ENCODE measurements around the gene ABLIM1. TPM values are rescaled to one million over a fixed set of nuclear protein-coding genes. Genes with fewer than 3 reads are reported as not detected.

The ABLIM1 gene
- total RNA-seq, 1 experiment from 2014 or later, result 1.5 TPM

DNA sequence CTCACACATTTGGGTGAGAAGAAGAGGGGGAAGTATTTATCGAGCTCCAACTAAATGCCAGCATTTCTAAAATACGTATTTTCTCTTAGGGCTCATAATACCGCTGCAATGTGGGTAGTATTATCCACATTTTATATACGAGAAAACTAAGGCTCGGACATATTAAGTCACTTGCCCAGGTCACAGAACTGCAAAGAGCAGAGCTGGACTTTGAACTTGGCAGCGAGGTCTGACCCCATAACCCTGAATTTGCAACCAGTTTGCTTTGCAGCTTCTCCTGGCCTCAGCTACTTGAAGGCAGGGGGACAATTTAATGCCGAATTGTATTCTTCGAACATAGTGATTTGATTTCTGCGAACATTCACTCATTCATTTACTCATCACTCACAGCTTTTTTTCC is 7.2 kb downstream of the ABLIM1 start:
- DNase-seq (ENCODE audit: low spot score), result no peak
- in situ Hi-C loops (cut with HindIII; ENCODE audit: low sequenced_read_pairs), result no loop called here

DNA sequence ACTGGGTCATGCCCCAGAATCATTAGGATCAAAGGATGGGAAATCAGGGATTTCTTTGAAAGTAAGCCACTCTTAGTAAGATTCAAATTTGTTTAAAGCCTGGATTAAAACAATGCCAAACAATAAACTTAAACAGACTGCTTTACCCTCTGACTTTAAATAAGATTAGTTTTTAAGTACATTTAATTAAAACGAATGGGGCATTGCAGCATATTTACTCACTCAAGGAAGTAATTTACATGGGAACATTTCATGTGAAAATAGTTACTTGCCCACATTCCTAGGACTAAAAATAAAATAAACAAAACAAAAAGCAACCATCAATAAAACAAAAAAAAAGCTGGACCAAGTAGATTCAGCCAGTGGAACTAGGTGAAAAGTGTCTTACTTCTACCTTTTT is 7.8 kb downstream of the ABLIM1 start:
- no peak for DNase-seq (ENCODE audit: low spot score)
- in situ Hi-C loops (cut with HindIII; ENCODE audit: low sequenced_read_pairs), result no loop called here

DNA sequence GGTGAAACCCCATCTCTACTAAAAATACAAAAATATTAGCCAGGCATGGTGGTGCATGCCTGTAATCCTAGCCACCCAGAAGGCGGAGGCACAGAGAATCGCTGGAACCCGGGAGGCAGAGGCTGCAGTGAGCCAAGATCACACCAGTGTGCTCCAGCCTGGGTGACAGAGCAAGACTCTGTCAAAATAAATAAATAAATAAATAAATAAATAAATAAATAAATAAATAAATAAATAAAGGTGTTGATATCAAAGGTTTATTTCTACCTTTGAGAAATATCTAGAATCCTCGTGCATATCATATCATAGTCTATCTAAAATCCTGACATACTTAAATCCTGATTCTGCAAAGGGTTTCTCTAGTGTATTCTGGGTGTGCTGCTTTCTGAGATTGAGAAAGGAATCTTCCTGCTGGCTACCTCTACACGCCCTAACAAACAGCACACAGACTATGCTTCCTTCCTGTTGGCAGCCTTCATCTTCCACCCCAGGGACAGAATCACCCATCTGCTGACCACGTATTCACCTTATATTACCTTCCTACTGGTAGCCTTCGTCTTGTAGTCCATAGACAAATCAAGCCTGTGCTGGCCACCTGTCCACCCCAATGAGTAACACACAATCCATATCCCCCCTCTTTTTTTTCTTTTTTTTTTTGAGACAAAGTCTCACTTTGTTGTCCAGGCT is 8.7 kb downstream of the ABLIM1 start:
- peak; percentile 95 for DNase-seq (ENCODE audit: low spot score)
- in situ Hi-C loops (cut with HindIII; ENCODE audit: low sequenced_read_pairs), result no loop called here

DNA sequence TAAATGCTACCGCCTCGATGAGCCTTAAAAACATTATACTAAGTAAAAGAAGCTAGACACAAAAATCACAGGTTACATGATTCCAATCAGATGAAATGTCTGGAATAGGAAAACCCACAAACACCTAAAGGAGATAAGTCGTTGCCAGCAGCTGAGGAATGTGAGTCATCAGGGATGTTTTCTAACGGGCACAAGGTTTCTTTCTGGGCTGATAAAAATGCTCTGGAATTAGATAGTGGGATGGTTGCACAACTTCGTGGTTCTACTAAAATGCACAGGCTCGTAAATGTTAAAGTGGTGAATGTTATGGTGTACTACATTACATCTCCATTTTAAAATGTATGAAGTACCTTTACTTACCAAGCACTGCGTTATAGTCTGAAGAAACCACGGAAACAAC is 9.7 kb downstream of the ABLIM1 start:
- no peak for DNase-seq (ENCODE audit: low spot score)

DNA sequence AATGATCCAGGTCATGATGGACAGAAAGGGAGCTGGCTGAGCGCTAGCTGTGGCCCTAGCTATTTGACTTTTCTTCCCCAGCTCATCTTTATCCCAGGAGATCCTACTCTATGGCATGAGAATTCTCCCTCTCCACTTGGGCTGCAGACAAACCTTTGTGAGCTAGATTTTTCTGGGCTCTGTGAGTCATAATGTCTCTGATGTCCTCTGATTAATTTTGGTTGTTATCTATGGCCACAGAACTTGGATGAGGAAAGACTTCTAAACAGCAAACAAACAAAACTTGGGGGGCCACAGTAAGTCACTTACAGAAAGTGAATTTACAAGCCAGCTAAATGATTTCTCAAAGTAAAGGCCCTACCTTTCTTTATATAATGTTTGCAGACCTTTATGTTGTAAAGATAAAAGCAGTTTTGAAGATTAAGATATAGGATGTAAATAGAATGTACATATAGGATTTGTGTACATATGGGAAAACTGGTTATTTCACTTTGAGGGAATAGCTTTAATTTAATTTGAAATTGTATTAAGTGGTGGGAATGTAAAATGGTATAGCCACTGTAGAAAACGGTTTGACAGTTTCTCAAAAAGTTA is 10.4 kb downstream of the ABLIM1 start:
- in situ Hi-C loops (cut with HindIII; ENCODE audit: low sequenced_read_pairs), result no loop called here
- no peak for DNase-seq (ENCODE audit: low spot score)

More for the DNA sequence above, 9.7 kb downstream of the ABLIM1 start:
- in situ Hi-C loops (cut with HindIII; ENCODE audit: low sequenced_read_pairs), result no loop called here

DNA sequence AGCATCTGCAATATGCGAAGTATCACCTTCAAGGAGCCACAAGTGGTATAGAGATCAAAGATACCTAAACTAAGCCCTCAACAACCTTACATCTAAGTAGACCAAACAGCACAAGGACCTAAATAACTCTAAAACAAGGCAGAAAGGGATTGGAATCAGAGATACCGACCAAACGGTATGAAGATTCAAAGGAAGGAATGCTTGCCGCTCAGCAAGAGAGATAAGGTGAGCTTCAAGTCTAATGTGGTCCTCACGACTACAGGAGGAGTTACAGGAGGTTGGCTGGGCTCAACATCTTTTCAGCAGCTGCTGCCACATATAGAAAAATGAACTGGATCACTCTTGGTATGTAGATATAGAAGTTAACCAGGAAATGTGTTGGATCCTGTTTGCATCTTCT is 11.6 kb downstream of the ABLIM1 start:
- in situ Hi-C loops (cut with HindIII; ENCODE audit: low sequenced_read_pairs), result no loop called here
- DNase-seq (ENCODE audit: low spot score), result no peak

DNA sequence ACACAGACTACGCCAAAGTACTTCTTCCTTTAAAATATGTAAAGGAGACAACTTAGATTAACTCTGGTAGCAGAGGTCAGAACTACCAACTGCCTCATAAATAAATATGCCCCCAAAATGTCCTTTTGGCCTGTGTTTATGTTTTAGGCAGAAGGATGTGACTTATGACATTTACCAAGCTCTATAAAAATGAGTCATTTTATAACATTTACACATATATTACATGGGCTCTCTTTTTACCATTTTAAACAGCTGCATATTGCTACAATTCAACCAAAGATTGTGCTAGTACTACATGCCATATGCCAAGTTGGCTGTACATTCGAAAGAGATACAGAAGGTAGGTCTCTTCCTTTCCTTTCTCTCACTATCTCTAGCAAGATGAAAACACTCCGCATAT is 12.4 kb downstream of the ABLIM1 start:
- in situ Hi-C loops (cut with HindIII; ENCODE audit: low sequenced_read_pairs), result no loop called here
- peak; percentile 41 for DNase-seq (ENCODE audit: low spot score)

DNA sequence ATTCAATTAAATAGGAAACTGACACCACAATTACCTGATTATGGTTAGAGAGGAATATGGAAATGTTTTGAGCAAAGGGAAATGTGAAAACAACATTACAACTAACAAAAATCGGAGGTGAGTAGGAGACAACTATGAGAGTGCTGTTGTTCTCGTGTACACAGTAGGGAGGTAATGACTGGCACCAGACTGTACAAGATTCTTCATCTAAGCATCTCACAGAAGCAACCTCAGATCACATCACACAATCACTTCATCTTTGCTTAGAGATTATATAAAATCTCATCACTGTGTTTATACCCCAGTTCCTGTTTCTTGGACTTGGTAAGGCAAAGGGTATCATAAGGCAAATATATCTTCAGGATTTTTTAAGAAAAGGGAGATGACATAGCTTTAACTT is 14.9 kb downstream of the ABLIM1 start:
- in situ Hi-C loops (cut with HindIII; ENCODE audit: low sequenced_read_pairs), result no loop called here
- DNase-seq (ENCODE audit: low spot score), result no peak

DNA sequence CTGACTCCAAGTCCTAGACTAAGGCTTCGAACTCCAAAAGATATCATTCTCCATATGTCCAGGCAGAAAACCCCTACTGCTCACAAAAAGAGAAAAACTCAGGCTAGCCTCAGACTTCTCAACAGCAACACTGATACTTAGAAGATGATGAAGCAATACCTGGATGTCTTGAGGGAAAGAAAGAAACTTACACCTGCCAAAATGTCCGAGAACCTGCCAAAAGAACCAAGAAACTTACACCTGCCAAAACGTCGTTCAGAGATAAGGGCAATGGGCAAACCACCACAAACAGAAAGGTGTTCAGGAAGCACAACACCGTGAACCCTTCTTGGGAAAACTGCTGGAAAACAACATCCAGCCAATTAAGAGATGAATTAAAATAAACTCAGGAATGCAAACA is 15.3 kb downstream of the ABLIM1 start:
- in situ Hi-C loops (cut with HindIII; ENCODE audit: low sequenced_read_pairs), result no loop called here
- no peak for DNase-seq (ENCODE audit: low spot score)

DNA sequence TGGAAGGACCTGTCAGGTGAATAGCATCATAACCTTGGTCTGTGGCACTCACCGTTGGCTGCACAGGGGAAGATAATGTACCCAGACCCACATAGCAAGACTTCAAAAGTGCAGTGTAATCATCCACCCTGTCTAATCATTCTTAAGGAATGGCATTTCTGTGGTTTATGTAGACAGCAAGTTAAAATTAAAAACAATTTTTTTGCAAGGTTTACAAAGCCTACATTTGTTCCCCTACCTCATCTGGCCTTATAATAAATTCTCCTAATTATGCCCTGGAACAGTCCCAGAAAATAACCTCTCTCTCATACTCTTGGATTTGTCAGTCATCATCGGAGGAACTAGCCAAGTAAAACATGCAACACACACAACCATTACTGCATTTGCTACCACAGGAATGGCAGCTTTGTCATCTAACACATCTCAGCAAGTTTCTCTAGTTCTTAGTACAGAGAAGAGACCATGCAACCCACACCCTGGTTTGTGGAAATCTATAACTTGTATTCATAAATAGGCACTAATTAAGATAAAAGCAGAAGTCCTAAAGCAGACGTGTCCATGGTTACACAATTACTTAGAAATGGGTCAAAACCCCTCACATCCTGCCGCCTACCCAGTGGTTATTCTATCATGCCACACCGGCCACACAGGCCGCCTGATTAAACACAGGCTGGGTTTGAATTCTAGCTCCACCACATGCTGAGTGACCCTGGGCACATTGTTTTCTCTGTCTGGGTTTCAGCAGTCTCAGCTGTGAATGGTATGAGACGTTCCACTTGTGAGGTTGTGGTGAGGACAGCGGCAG is 19.1 kb downstream of the ABLIM1 start:
- DNase-seq (ENCODE audit: low spot score), result peak; percentile 47
- in situ Hi-C loops (cut with HindIII; ENCODE audit: low sequenced_read_pairs), result no loop called here

DNA sequence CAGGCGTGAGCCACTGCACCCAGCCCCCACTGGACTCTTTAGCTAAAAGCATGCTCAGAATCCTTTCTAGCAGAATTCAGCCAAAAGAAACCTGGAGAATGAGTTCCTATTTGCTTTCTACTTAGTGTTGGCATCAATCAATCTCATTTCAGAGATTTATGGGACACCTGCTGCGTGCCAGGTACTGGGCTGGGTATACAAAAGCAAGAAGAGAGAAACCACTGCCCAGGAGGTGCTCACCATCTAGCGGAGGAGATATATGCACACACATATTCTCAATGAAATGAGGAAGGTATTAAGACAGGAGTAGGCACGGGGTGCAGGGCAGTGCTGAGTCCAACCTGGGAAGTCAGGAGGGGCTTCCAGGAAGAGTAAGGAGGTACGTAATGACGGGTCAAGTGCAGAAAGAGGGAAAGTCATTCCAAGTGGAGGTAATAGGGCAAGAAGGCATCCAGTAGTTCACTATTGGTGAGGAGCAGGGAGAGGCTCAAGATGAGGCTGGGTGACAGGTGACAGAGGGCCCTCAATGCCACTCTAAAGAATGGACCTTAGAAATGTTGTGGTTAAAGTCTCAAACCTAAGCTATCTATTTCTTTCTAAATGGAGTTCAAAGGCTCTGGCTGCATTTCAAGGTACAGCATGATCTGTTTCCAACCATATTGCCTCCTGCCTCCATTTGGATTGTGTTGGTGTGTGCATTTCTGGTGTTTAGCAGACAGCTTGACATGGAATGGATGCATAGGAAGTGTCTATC is 22.1 kb downstream of the ABLIM1 start:
- in situ Hi-C loops (cut with HindIII; ENCODE audit: low sequenced_read_pairs), result no loop called here
- no peak for DNase-seq (ENCODE audit: low spot score)

DNA sequence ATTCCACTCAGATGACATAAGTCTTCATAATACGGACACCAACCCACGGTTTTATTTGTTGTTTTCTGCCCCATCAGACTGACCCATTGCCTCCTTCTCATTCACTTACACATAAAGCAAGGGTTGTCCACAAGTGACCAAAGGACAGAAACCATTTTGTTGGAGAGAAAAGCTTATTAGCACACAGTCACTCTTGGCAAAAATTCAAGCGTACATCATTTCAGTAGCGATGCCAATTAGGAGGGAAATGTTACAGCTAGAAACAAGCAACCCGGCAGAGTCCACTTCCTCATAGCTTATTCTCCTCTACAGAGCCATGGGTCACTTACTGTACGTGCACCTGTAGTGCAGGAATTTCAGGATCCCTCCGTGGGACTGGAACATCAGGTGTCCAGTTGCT is 23.0 kb downstream of the ABLIM1 start:
- peak; percentile 76 for DNase-seq (ENCODE audit: low spot score)
- in situ Hi-C loops (cut with HindIII; ENCODE audit: low sequenced_read_pairs), result no loop called here

DNA sequence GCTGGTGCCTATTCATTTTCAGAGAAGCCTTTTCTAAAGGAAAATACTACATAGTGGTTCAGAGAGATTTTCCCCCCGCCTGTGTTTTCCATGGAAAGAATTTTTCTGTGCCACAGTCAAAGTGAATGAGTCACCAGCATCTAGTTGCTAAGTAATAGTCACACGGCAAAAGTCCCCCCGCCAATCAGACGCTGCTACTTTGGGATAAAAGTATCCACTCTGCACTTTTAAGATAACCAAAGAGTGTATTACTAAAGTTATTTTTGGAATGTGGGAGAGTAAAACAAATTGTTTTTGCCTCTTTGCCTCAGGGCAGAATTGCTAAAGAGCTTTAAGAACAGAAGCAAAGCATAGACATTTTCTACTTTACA is 23.5 kb downstream of the ABLIM1 start:
- DNase-seq (ENCODE audit: low spot score), result peak; percentile 64

DNA sequence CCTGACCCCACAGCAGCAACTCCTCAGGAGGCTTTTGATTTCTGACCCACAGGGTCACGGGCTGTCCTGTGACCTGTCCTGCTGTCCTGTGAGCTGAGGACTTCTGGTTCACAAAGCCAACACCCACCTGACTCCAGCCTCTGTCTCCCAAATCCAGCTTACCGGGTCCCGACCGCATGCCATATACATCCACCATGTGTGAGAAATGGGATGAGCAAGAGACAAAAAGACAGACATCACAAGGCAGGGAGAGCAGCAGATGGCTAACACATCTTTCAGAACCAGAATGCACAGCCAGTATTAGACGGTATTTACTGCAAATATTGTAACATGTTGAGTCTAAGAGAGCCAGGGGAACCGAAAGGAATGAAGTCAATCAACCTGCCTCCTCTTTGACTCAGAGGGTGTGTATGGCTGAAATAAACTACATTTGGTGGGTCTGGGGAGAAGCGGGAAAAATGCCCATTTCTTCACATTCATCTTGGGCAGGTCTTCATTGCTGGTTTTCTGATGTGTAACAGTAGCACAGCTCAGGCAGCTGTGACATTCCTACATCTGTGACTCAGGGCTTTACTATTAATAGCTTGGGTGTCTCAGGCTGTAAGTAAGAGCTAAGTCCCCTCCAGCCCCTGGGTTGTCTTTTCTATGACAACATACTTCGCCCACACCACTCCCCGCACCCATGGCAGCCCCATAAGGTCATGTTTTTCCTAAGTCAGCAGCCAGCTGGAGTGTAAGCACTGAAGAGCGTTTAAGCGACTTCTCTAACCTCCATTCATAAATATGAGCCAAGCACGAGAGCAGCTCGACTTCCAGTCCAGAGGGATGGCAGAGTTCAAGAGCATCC is 25.0 kb downstream of the ABLIM1 start:
- in situ Hi-C loops (cut with HindIII; ENCODE audit: low sequenced_read_pairs), result no loop called here
- DNase-seq (ENCODE audit: low spot score), result peak; percentile 76

More for the DNA sequence above, 23.5 kb downstream of the ABLIM1 start:
- in situ Hi-C loops (cut with HindIII; ENCODE audit: low sequenced_read_pairs), result no loop called here

DNA sequence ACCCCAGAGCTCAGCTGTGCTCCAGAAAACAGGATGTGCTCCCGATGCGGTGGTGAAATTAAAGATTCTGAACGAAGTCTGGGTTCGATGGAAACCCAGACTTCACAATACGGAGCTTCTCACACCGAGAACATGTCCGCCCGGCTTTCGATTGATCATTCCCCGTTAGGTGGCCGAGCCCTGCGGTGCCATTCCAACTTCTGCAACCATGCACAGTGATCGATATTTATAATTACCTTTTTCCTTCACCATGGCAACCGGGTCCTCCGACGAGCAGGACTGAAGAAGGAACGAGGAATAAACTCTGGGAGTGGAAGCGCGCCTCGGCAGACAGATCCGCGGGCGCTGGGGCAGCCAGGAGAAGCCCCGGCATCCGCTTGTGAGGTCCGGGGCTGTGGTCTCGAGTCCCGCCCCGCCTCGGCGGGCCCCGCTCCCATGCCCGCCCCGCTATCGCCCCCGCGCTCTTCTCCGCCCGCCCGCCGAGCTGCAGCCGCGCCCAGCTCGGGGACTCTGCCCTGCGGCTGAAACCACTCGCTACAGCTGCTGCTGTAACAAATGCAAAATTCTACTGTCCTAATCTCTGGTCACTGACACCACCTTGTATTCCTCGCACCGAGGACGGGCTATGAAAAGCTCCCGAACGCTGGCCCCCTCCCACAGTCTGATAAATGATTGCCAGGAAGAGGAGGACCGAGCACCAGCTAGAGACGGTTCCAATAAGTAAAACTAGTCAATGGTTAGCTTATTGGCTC is 26.2 kb downstream of the ABLIM1 start:
- in situ Hi-C loops (cut with HindIII; ENCODE audit: low sequenced_read_pairs), result no loop called here
- peak; percentile 70 for DNase-seq (ENCODE audit: low spot score)

DNA sequence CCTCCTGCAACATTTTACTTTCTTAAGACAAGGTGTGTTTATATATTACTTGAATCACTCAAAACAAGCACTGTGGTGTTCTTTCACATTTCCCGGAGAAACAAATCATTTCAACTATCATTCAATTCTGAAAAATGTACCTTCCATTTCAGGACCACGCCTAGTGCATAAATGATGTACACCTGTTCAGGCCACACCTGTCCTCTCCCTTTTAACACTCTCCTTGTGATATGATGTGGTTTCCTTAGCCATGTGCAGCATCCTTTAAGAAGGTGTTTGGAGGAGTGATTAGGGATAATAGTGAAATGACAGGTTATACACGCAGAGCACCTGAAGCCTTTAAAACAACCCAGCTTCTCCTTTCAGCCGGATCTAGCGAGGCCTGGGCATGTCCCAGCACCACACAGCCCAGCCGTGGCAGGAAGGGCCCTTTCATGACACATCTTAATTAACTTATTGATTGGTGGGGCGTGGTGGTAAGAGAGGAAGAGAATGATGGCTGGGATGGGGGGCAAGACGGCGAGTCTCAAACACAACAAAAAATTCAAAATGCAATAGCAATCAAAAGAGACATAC is 26.9 kb downstream of the ABLIM1 start:
- peak; percentile 66 for DNase-seq (ENCODE audit: low spot score)
- in situ Hi-C loops (cut with HindIII; ENCODE audit: low sequenced_read_pairs), result no loop called here

DNA sequence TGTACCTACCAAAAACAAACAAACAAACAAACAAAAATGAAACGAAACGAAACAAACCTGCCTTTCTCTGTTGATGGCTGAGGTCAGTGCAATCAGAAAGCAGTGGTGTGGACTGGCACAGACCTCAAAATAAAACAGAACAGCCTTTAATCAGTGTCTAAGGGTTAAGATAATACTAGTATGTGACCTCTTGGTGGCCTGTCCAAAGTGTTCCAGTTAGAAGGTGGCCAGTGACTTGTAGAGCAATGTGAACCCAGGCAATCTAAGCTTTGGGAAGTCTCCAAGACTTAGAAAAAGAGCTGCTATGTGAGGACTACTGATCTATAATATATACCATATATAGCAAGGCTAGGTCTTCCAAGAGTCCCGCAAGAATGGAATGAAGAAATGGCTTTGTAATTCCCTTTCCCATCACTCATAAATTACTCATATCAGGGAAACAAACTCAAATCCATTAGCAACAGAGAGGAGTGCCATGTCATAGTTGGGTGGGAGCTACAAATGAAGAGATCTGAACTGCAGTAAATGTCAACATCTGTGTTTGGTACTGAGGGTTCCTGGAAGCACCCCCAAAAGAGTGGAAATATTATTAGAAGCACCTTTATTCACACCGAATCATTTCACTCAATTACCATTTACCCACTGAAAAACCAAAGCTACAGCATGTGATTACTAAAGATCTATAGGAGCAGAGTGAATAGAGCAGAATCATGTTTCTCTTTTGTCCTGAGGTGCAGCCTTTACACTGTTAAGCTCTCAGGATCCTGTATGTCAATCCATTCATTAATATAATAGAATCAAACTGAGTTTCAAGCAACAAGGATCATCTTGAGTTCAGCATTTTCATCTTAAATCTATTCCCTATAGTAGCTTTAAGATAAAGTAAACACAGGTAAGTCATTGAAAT is 28.0 kb downstream of the ABLIM1 start:
- peak; percentile 70 for DNase-seq (ENCODE audit: low spot score)
- in situ Hi-C loops (cut with HindIII; ENCODE audit: low sequenced_read_pairs), result no loop called here
